OCI-LY3 (cell line): Measurements from ENCODE around the gene FITM2.

Experiments
- H2AFZ ChIP-seq: fragments of 200-600, 300-600 bp; shearing (Covaris generic); 2 replicates; pipeline ENCODE4 v1.6.0; 2014; ENCODE audit warnings: antibody characterized with exemption, low read depth, low read length
- H3K27ac ChIP-seq: fragments of 200-600, 300-600 bp; sonication (generic); 2 replicates; pipeline ENCODE4 v1.5.1; 2014; ENCODE audit warnings: mild to moderate bottlenecking, low read length, moderate library complexity, mixed read lengths
- H3K27me3 ChIP-seq: fragments of 200-600, 300-600 bp; sonication (generic); 2 replicates; pipeline ENCODE4 v1.6.1; 2014; ENCODE audit warnings: low read depth, low read length, mixed read lengths
- H3K36me3 ChIP-seq: fragments of 200-600, 300-600 bp; sonication (generic); replicated peaks from 2 replicates; pipeline ENCODE3; 2014; ENCODE audit warnings: low read depth, low read length, mixed read lengths
- H3K4me1 ChIP-seq: fragments of 300-600, 200-600 bp; sonication (generic); 2 replicates; pipeline ENCODE4 v1.6.1; 2014; ENCODE audit warnings: low read length, mixed read lengths
- H3K4me2 ChIP-seq: fragments of 200-600, 300-600 bp; sonication (generic); 2 replicates; pipeline ENCODE4 v1.6.1; 2014; ENCODE audit warnings: low read length, mixed read lengths
- H3K4me3 ChIP-seq: fragments of 300-600, 200-600 bp; sonication (generic); 2 replicates; pipeline ENCODE4 v1.5.1; 2014; ENCODE audit warnings: antibody characterized with exemption, mild to moderate bottlenecking, low read length, moderate library complexity
- H3K79me2 ChIP-seq: fragments of 300-600, 200-600 bp; shearing (Covaris generic); 2 replicates; pipeline ENCODE4 v1.6.1; 2014; ENCODE audit warnings: mild to moderate bottlenecking, low read length, mixed read lengths
- H3K9ac ChIP-seq: fragments of 300-600, 200-600 bp; shearing (Covaris generic); 2 replicates; pipeline ENCODE4 v1.6.0; 2014; ENCODE audit warnings: mild to moderate bottlenecking, low read length, moderate library complexity
- H3K9me3 ChIP-seq: fragments of 200-600, 300-600 bp; shearing (Covaris generic); 2 replicates; pipeline ENCODE4 v1.6.1; 2014; ENCODE audit warnings: low read length, mixed read lengths; ENCODE audit not compliant: insufficient read depth
- H4K20me1 ChIP-seq: fragments of 200-600, 300-600 bp; sonication (generic); 2 replicates; pipeline ENCODE4 v1.6.1; 2016; ENCODE audit warnings: low read length, mixed read lengths; ENCODE audit not compliant: insufficient read depth
- EZH2phosphoT487 ChIP-seq: fragments of 200-600 bp; shearing (Covaris generic); IDR thresholded peaks from 2 replicates; pipeline ENCODE4 v1.6.1; 2018; ENCODE audit warnings: antibody characterized with exemption, mixed run types, low read depth
- TF ChIP-seq, protein P1 (sequence below): fragments of 200-600, 300-600 bp; sonication (generic); IDR thresholded peaks from 2 replicates; pipeline ENCODE4 v1.5.1; 2014; ENCODE audit warnings: antibody characterized with exemption, low read length, low read depth

Gene FITM2

DNA sequence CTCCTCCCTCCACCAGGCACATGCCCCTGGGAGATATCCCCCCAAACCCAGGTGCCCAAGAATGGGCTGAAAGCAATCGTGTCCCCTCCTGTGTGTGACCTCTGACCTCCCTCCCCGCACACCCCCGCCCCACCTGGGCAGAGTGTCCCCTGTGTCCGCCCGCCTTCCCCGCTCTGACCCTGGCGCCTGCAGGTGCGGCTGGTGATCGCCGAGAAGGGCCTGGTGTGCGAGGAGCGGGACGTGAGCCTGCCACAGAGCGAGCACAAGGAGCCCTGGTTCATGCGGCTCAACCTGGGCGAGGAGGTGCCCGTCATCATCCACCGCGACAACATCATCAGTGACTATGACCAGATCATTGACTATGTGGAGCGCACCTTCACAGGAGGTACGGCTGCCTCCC is 54.0 kb downstream of the FITM2 start:
- Histone ChIP-seq H3K4me3 (no peak overlapping the region), H3K9me3 (no peaks in the 10 kb centered on the region), H3K27me3 (peaks cover 2% of the 10 kb centered on the region; the same call in 1 of the 2 replicates), H2AFZ (no peak overlapping the region), H3K9ac (no peak overlapping the region), H3K27ac (no peak overlapping the region), H3K4me2 (no peak overlapping the region), H3K79me2 (no peaks in the 10 kb centered on the region), H4K20me1 (no peaks in the 10 kb centered on the region; the same call in 1 of the 2 replicates), H3K4me1 (no peaks in the 10 kb centered on the region), H3K36me3 (no peaks in the 10 kb centered on the region)
- TF ChIP-seq, protein P1, sequence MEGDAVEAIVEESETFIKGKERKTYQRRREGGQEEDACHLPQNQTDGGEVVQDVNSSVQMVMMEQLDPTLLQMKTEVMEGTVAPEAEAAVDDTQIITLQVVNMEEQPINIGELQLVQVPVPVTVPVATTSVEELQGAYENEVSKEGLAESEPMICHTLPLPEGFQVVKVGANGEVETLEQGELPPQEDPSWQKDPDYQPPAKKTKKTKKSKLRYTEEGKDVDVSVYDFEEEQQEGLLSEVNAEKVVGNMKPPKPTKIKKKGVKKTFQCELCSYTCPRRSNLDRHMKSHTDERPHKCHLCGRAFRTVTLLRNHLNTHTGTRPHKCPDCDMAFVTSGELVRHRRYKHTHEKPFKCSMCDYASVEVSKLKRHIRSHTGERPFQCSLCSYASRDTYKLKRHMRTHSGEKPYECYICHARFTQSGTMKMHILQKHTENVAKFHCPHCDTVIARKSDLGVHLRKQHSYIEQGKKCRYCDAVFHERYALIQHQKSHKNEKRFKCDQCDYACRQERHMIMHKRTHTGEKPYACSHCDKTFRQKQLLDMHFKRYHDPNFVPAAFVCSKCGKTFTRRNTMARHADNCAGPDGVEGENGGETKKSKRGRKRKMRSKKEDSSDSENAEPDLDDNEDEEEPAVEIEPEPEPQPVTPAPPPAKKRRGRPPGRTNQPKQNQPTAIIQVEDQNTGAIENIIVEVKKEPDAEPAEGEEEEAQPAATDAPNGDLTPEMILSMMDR: no peak
- TF ChIP-seq EZH2phosphoT487: no peak

DNA sequence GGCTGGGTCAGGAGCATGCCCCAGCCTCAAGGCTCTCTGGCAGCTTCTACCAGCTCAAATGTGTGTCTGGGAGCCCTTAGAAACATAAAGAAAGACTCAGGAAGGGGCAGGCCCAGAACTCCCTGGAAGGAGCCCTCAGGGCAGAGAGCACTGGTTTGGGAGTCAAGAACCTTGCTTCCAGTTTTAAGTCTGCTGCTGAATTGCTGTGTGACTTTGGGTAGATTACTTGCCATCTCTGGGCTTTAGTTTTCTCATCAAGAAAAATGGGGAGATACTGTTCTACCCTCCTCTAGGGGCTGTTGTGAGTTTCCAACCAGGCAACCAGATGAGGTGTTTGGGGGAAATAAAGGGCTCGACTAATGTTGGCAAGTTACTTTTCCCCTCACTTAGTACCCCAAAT is 55.1 kb downstream of the FITM2 start:
- H3K4me3 ChIP-seq: no peak overlapping the region
- no peak overlapping the region for H3K27ac ChIP-seq
- H3K4me1 ChIP-seq: no peaks in the 10 kb centered on the region
- H3K9me3 ChIP-seq: no peaks in the 10 kb centered on the region
- no peak overlapping the region for H2AFZ ChIP-seq
- TF ChIP-seq EZH2phosphoT487: no peak
- TF ChIP-seq, protein P1: no peak
- no peaks in the 10 kb centered on the region; the same call in 1 of the 2 replicates for H4K20me1 ChIP-seq
- H3K4me2 ChIP-seq: no peak overlapping the region
- no peak overlapping the region for H3K9ac ChIP-seq
- no peaks in the 10 kb centered on the region for H3K79me2 ChIP-seq
- peaks cover 2% of the 10 kb centered on the region for H3K27me3 ChIP-seq
- no peaks in the 10 kb centered on the region for H3K36me3 ChIP-seq

DNA sequence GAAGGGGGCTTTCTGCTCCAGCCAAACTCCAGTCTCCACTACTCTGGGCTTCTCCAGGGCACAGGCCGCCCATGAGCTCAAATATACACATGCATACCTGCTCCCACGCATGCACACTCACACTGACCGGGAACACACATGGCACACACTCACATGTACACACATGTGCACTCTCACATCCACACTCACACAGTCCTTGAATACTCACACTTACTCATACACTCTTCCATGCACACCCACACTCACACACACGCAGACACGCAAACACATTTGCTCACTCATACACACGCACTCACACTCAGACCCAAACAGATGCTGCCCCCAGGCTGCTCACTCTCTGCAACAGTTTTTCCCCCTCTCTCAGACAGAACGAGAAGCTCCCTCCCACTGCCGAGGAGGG is 56.9 kb downstream of the FITM2 start:
- Histone ChIP-seq H3K79me2 (no peaks in the 10 kb centered on the region), H3K4me3 (no peak overlapping the region), H4K20me1 (peaks cover 6% of the 10 kb centered on the region; the same call in 1 of the 2 replicates), H2AFZ (no peak overlapping the region), H3K36me3 (no peaks in the 10 kb centered on the region), H3K9me3 (no peaks in the 10 kb centered on the region), H3K4me2 (no peak overlapping the region), H3K27me3 (peaks cover 9% of the 10 kb centered on the region), H3K9ac (no peak overlapping the region), H3K4me1 (no peaks in the 10 kb centered on the region), H3K27ac (no peak overlapping the region)
- TF ChIP-seq, protein P1: no peak
- no peak for TF ChIP-seq EZH2phosphoT487

DNA sequence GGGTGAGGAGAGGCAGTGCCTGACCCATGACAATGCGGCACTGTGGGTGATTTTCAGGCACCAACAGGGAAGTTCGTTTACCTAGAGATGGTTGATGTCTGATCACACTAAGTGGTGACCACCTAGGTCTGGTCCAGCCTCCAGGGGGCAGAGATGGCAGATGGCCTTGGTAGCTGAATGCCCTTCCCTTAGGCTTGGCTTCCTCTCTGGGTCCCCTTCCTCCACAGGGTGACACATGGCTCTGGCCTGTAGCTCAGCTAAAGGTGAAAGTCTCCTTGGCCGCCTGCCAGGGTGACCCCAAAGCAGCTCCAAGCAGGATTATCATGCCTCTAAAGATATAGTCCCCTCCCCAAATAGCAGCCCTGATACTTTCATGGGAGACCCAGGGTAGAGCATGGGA is 57.5 kb downstream of the FITM2 start:
- no peak overlapping the region for H3K4me3 ChIP-seq
- H4K20me1 ChIP-seq: peaks cover 6% of the 10 kb centered on the region; the same call in 1 of the 2 replicates
- no peaks in the 10 kb centered on the region for H3K36me3 ChIP-seq
- no peak for TF ChIP-seq EZH2phosphoT487
- TF ChIP-seq, protein P1: 0 out of 2 replicates have a peak, but pooled peaks have one; percentile 11
- no peaks in the 10 kb centered on the region for H3K9me3 ChIP-seq
- H3K9ac ChIP-seq: no peak overlapping the region
- no peak overlapping the region for H2AFZ ChIP-seq
- H3K27ac ChIP-seq: no peak overlapping the region
- H3K79me2 ChIP-seq: no peaks in the 10 kb centered on the region
- peaks cover 9% of the 10 kb centered on the region for H3K27me3 ChIP-seq
- H3K4me1 ChIP-seq: no peaks in the 10 kb centered on the region
- no peak overlapping the region for H3K4me2 ChIP-seq
